ENCODE results near the gene FBXL15.

FBXL15 gene

GRCh38 chr10:102424145-102424544 lies 3.5 kb downstream of the FBXL15 start:
- no peak for FAIRE-seq
- TF ChIP-seq CTCF (IDR thresholded peaks at IDR 0.05; ENCODE audit: insufficient read depth, missing control alignments) = no peak
- DNase-seq (ENCODE audit: insufficient read length, low spot score) = no peak

GRCh38 chr10:102424916-102425315 lies 4.3 kb downstream of the FBXL15 start:
- FAIRE-seq = no peak
- TF ChIP-seq CTCF (IDR thresholded peaks at IDR 0.05; ENCODE audit: insufficient read depth, missing control alignments) = no peak
- DNase-seq (ENCODE audit: insufficient read length, low spot score) = no peak

- no peak for TF ChIP-seq CTCF (IDR thresholded peaks at IDR 0.05; ENCODE audit: insufficient read depth, missing control alignments)
- FAIRE-seq (no peak), DNase-seq (ENCODE audit: insufficient read length, low spot score) (no peak)
These were observed 4.8 kb downstream of the FBXL15 start for GRCh38 chr10:102425444-102425843.

GRCh38 chr10:102426803-102427287 lies 6.2 kb downstream of the FBXL15 start:
- no peak for TF ChIP-seq CTCF (IDR thresholded peaks at IDR 0.05; ENCODE audit: insufficient read depth, missing control alignments)
- DNase-seq (ENCODE audit: insufficient read length, low spot score) (no peak), FAIRE-seq (no peak)

GRCh38 chr10:102429468-102429867 lies 8.8 kb downstream of the FBXL15 start:
- DNase-seq (ENCODE audit: insufficient read length, low spot score) (no peak), FAIRE-seq (no peak)
- no peak for TF ChIP-seq CTCF (IDR thresholded peaks at IDR 0.05; ENCODE audit: insufficient read depth, missing control alignments)

GRCh38 chr10:102431452-102432124 lies 11.0 kb downstream of the FBXL15 start:
- FAIRE-seq (no peak), DNase-seq (ENCODE audit: insufficient read length, low spot score) (no peak)
- TF ChIP-seq CTCF (IDR thresholded peaks at IDR 0.05; ENCODE audit: insufficient read depth, missing control alignments) = no peak

GRCh38 chr10:102432162-102432950 lies 11.7 kb downstream of the FBXL15 start, which contains the start of gene CUEDC2:
Gene CUEDC2, minus strand, starts transcription at chr10:102432574. Its CDS starts 7,386 bp downstream, at chr10:102425188.
- TF ChIP-seq CTCF (IDR thresholded peaks at IDR 0.05; ENCODE audit: insufficient read depth, missing control alignments) = no peak
- FAIRE-seq = no peak
- peak; percentile 93 for DNase-seq (ENCODE audit: insufficient read length, low spot score)

Data from D721Med (cell line).